NB4 (cell line): ENCODE results near the gene CDH4.

Source experiments
- DNase-seq: peaks from one replicate; pipeline ENCODE4 v3.0.0; 2010; ENCODE audit warnings: low read depth
- H3K4me3 ChIP-seq: one replicate; pipeline ENCODE4 v1.5.1; 2011; ENCODE audit warnings: mild to moderate bottlenecking, low read depth, low read length, moderate library complexity
- MYC ChIP-seq: IDR thresholded peaks from 2 replicates; pipeline ENCODE4 v1.6.1; 2011; ENCODE audit warnings: low read depth, low read length
- POLR2A ChIP-seq: IDR thresholded peaks from 2 replicates; pipeline ENCODE4 v1.6.1; 2011; ENCODE audit warnings: mild to moderate bottlenecking; ENCODE audit not compliant: insufficient read length; ENCODE audit errors: extremely low read depth
- TF ChIP-seq, protein P1 (sequence below): IDR thresholded peaks from 2 replicates; pipeline ENCODE4 v1.6.1; 2011; ENCODE audit warnings: low read depth, low read length
- TF ChIP-seq, protein P2 (sequence below): IDR thresholded peaks from one replicate; pipeline ENCODE4 v1.5.1; 2012; ENCODE audit warnings: low read depth, low read length

CDH4 gene

DNA sequence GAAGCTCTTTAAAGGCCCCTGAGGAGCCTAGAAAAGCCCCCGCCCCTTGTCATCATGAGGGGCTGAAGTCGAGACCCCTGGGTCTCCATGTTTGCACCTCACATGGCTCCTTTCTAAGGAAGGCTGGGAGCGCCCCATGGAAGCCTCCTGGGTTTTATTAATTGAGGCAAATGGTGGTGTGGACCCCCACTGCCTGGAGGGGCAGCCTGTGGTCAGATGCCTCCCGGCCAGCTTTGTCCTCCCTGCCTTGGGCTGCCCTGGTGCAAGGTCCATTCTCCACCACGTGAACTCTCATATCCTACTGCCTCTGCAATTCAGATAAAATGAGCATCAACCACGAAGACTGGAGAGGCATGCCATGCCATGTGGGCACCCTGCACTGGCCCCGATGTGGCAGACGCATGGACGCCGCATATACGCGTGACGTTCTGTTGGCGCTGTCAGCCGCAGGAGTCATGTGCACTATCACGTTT, 518.1 kb downstream of the CDH4 start:
- H3K4me3 ChIP-seq = no peak overlapping the region
- TF ChIP-seq MYC (no peak), POLR2A (no peak)
- TF ChIP-seq, protein P1, sequence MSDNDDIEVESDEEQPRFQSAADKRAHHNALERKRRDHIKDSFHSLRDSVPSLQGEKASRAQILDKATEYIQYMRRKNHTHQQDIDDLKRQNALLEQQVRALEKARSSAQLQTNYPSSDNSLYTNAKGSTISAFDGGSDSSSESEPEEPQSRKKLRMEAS = no peak
- TF ChIP-seq, protein P2, sequence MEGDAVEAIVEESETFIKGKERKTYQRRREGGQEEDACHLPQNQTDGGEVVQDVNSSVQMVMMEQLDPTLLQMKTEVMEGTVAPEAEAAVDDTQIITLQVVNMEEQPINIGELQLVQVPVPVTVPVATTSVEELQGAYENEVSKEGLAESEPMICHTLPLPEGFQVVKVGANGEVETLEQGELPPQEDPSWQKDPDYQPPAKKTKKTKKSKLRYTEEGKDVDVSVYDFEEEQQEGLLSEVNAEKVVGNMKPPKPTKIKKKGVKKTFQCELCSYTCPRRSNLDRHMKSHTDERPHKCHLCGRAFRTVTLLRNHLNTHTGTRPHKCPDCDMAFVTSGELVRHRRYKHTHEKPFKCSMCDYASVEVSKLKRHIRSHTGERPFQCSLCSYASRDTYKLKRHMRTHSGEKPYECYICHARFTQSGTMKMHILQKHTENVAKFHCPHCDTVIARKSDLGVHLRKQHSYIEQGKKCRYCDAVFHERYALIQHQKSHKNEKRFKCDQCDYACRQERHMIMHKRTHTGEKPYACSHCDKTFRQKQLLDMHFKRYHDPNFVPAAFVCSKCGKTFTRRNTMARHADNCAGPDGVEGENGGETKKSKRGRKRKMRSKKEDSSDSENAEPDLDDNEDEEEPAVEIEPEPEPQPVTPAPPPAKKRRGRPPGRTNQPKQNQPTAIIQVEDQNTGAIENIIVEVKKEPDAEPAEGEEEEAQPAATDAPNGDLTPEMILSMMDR = no peak
- DNase-seq = no peak

DNA sequence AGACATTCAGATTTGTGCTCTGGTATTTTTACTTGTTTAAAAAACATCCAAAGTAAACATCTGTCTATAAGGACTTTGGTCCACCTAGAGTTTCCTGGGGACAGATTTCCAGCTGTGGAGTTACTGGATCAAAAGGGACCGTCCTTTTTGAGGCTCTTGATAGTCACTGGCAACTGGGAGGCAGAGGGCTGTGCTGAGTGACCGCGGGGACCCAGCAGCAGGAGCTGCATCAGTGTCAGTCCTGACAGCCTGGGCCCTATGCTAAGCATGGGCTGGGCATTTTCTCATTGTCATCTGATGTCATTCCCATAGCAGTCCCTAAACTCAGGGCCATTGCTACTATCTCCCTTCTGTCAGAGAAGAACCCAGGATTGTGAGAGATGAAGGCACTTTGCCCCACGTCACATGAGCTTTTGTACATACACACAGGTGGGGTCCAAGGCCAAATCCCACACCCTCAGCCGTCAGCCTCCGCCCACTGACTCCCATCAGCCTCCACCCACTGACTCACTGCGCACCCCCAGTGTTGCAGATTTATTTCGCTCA, 519.8 kb downstream of the CDH4 start:
- H3K4me3 ChIP-seq = no peak overlapping the region
- TF ChIP-seq POLR2A (no peak), MYC (no peak)
- TF ChIP-seq, protein P2 = no peak
- no peak for DNase-seq

DNA sequence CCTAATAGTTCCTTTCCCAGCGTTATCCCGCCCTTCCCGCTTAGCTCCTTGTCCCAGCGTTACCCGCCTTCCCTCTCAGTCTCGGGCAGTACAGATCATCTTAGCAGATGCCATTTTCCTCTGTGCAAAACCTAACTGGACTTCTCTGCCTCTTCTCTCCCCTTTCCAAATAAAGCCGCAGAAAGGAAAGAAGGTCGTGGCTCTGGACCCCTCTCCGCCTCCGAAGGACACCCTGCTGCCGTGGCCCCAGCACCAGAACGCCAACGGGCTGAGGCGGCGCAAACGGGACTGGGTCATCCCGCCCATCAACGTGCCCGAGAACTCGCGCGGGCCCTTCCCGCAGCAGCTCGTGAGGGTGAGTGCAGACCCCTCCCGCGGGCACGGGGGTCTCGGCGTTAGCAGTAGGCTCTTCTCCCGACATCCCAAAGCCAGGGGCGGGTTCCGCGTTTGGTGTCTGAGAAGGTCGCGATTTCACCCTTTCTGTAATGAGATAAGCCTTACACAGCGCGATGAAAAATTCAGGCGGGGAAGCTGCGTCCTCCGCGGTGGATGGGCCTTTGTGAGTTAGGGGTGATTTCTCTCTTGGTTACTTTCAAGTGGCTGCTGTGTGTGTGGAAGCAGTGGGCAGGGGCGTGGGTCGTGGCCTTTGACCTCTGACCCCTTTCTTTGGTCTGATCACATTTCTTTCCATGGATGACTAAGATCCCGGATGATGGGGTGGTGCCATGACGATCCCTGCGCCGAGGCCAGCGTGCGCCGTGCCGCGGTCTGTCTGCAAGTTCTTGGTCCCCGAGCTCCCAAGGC, 521.0 kb downstream of the CDH4 start:
- no peak overlapping the region for H3K4me3 ChIP-seq
- no peak for TF ChIP-seq POLR2A
- TF ChIP-seq MYC = no peak
- TF ChIP-seq, protein P1 = no peak
- TF ChIP-seq, protein P2 = no peak
- no peak for DNase-seq

DNA sequence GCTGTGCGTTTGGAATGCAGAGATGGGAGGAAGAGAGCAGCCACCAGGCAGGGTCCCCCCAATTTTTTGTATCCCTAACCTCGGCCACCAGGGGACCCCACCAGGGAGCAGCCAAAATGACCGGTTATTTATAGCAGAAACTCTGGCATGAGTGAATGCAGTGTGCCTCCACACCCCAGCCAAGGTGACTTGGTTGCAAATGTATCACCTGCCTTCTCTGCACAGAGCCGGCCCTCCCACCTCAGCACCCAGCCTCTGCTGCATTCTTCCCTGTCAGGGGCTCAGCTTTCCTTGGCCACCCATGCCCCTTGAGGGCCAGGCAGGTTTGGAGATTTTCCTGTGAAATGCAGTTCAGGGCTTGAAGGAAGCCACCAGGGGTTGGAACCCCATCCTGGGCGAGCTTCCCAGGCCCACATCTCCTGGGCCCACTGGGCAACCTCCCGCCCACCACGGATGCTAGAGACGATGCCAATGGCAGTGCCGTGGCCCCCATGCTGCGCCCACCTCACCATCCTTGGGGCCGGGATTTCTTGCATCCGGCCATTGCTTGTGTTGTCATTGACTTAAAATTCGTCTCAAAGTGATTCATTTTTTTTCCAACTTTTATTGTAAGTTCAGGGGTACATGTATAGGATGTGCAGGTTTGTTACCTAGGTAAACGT, 522.0 kb downstream of the CDH4 start:
- H3K4me3 ChIP-seq = no peak overlapping the region
- DNase-seq = no peak
- TF ChIP-seq POLR2A (no peak), MYC (no peak)
- TF ChIP-seq, protein P1 = no peak
- TF ChIP-seq, protein P2 = no peak

DNA sequence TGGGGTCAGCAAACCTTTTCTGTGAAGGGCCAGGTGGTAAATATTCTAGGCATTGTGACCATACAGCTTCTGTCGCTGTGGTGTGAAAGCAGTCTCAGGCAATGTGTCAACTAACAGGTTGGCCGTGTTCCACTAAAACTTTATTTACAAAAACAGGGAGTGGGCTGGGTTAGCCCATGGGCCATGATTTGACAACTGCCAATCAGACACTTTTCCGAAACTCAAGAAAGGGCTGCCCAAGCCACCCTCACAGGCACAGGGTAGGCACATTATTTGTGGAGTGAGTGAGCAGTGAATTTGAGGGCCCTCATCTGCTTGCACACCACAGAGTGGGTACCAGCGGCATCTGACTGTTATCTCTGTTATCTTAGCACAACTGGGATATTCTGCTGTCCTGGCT, 523.4 kb downstream of the CDH4 start:
- TF ChIP-seq, protein P2 = no peak
- TF ChIP-seq POLR2A = no peak
- TF ChIP-seq, protein P1 = no peak
- TF ChIP-seq MYC = no peak
- no peak overlapping the region for H3K4me3 ChIP-seq
- DNase-seq = no peak
